ENCODE results near the gene FRS3. TPM values are rescaled to one million over a fixed set of nuclear protein-coding genes. Genes with fewer than 3 reads are reported as not detected.
A peak's percentile ranks its signal among the peaks of the same experiment; 100 is the strongest.

Gene FRS3
- total RNA-seq, 2 donors from 2014 or later = 5.9 to 18.4 TPM

GRCh38 chr6:41771058-41771983, 8.4 kb downstream of the FRS3 start:
- Histone ChIP-seq H3K4me3 (no peak overlapping the region), H3K27ac (no peak overlapping the region), H3K27me3 (replicated peaks; ENCODE audit: insufficient read depth) (no peaks in the 10 kb centered on the region), H3K9me3 (no peaks in the 10 kb centered on the region), H3K36me3 (peaks cover 0 to 13% of the 10 kb centered on the region in 2 donors), H3K4me1 (replicated peaks) (peaks cover 21% of the 10 kb centered on the region)
- TF ChIP-seq POLR2AphosphoS5 (IDR thresholded peaks at IDR 0.05) = no peak
- TF ChIP-seq POLR2A (IDR thresholded peaks at IDR 0.05) = no peak
- TF ChIP-seq, protein P1, sequence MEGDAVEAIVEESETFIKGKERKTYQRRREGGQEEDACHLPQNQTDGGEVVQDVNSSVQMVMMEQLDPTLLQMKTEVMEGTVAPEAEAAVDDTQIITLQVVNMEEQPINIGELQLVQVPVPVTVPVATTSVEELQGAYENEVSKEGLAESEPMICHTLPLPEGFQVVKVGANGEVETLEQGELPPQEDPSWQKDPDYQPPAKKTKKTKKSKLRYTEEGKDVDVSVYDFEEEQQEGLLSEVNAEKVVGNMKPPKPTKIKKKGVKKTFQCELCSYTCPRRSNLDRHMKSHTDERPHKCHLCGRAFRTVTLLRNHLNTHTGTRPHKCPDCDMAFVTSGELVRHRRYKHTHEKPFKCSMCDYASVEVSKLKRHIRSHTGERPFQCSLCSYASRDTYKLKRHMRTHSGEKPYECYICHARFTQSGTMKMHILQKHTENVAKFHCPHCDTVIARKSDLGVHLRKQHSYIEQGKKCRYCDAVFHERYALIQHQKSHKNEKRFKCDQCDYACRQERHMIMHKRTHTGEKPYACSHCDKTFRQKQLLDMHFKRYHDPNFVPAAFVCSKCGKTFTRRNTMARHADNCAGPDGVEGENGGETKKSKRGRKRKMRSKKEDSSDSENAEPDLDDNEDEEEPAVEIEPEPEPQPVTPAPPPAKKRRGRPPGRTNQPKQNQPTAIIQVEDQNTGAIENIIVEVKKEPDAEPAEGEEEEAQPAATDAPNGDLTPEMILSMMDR (IDR thresholded peaks at IDR 0.05) = no peak
- DNase-seq (ENCODE audit: low spot score) = no peak
- 87% methylated on average over 26 of the region's 29 CpGs for WGBS
- intact Hi-C loops (cut with DNase I) = no loop called here

- Histone ChIP-seq H3K4me3 (no peak overlapping the region), H3K27ac (no peak overlapping the region), H3K4me1 (replicated peaks) (peaks cover 21% of the 10 kb centered on the region), H3K27me3 (replicated peaks; ENCODE audit: insufficient read depth) (no peaks in the 10 kb centered on the region), H3K9me3 (no peaks in the 10 kb centered on the region), H3K36me3 (peaks cover 0 to 13% of the 10 kb centered on the region in 2 donors)
- TF ChIP-seq, protein P1 (IDR thresholded peaks at IDR 0.05) = no peak
- no peak for TF ChIP-seq POLR2A (IDR thresholded peaks at IDR 0.05)
- TF ChIP-seq POLR2AphosphoS5 (IDR thresholded peaks at IDR 0.05) = no peak
- no peak for DNase-seq (ENCODE audit: low spot score)
- intact Hi-C loops (cut with DNase I) = no loop called here
- 90% methylated on average over 25 of the region's 30 CpGs for WGBS
Observed at GRCh38 chr6:41770381-41771057, 9.2 kb downstream of the FRS3 start.

- Histone ChIP-seq H3K4me3 (no peak overlapping the region), H3K36me3 (peaks cover 0 to 13% of the 10 kb centered on the region in 2 donors), H3K4me1 (replicated peaks) (peaks cover 21% of the 10 kb centered on the region), H3K27ac (peak overlapping the region; percentile 66 to 76), H3K9me3 (no peaks in the 10 kb centered on the region), H3K27me3 (replicated peaks; ENCODE audit: insufficient read depth) (no peaks in the 10 kb centered on the region)
- no peak for DNase-seq (ENCODE audit: low spot score)
- WGBS = 98% methylated on average over 8 of the region's 8 CpGs
- intact Hi-C loops (cut with DNase I) = no loop called here
- TF ChIP-seq POLR2AphosphoS5 (IDR thresholded peaks at IDR 0.05) = no peak
- TF ChIP-seq POLR2A (IDR thresholded peaks at IDR 0.05) = no peak
- TF ChIP-seq, protein P1 (IDR thresholded peaks at IDR 0.05) = no peak
Observed at GRCh38 chr6:41769376-41769775, 10.3 kb downstream of the FRS3 start.

- peaks cover 21% of the 10 kb centered on the region for H3K4me1 ChIP-seq (replicated peaks)
- intact Hi-C loops (cut with DNase I) = no loop called here
Observed at GRCh38 chr6:41768545-41769308, 11.0 kb downstream of the FRS3 start.

More at GRCh38 chr6:41768545-41769308, 11.0 kb downstream of the FRS3 start:
- peak overlapping the region; percentile 66 to 76 for H3K27ac ChIP-seq
- TF ChIP-seq, protein P1 (IDR thresholded peaks at IDR 0.05) = no peak
- TF ChIP-seq POLR2A (IDR thresholded peaks at IDR 0.05) (no peak), POLR2AphosphoS5 (IDR thresholded peaks at IDR 0.05) (peak; percentile 74)
- H3K9me3 ChIP-seq = no peaks in the 10 kb centered on the region
- no peaks in the 10 kb centered on the region for H3K27me3 ChIP-seq (replicated peaks; ENCODE audit: insufficient read depth)
- WGBS = 66% methylated on average over 10 of the region's 10 CpGs
- H3K36me3 ChIP-seq = peaks cover 0 to 13% of the 10 kb centered on the region in 2 donors
- peak; percentile 78 for DNase-seq (ENCODE audit: low spot score)
- no peak overlapping the region for H3K4me3 ChIP-seq
